Activated T-cell treated with anti-CD3 and anti-CD28 coated beads, Interleukin-2, amount 50 U/mL, for 72 hours (primary cell): ENCODE results near the gene SSUH2. TPM values are rescaled to one million over a fixed set of nuclear protein-coding genes. Genes with fewer than 3 reads are reported as not detected.

Source experiments
- ATAC-seq, 2 donors: fragments of 150-1000 bp; cut with Tn5 transposase; replicated peaks in 1 of 2; 2 replicates each; pipeline ENCODE4 v1.10.0; 2021; ENCODE audit warnings: moderate library complexity in 2 of 2, mild to moderate bottlenecking in 1 of 2
- DNase-seq, 2 donors: peaks; one replicate each; pipeline ENCODE4 v3.0.0; 2021 to 2022; ENCODE audit warnings: mixed read lengths in 1 of 2
- H3K27ac Mint-ChIP-seq: one replicate; pipeline ENCODE4 v1.8.0; 2022; ENCODE audit warnings: mild to moderate bottlenecking, moderate library complexity, mixed read lengths
- H3K27me3 Mint-ChIP-seq: one replicate; pipeline ENCODE4 v1.8.0; 2022; ENCODE audit warnings: low read depth, mixed read lengths
- H3K36me3 Mint-ChIP-seq, 2 donors: one replicate each; pipeline ENCODE4 v1.8.0; 2022; ENCODE audit warnings: mixed read lengths in 2 of 2, mild to moderate bottlenecking in 1 of 2; ENCODE audit not compliant: insufficient read depth in 2 of 2
- H3K4me1 Mint-ChIP-seq: one replicate; pipeline ENCODE4 v1.8.0; 2022; ENCODE audit warnings: low read depth, mixed read lengths
- H3K4me3 Mint-ChIP-seq, 2 donors: one replicate each; pipeline ENCODE4 v1.8.0; 2022; ENCODE audit warnings: mild to moderate bottlenecking in 2 of 2, mixed read lengths in 2 of 2, moderate library complexity in 2 of 2
- H3K9me3 Mint-ChIP-seq, 2 donors: one replicate each; pipeline ENCODE4 v1.8.0; 2022; ENCODE audit warnings: mixed read lengths in 2 of 2
- total RNA-seq, 2 donors: library from RNA; stranded (reverse); gene quantifications; one replicate each; pipeline ENCODE4 v1.2.3, GENCODE V29; 2022

SSUH2 gene
- total RNA-seq, 2 donors from 2014 or later, result 0.31 to 0.49 TPM

- no peaks in the 10 kb centered on the region for H3K9me3 Mint-ChIP-seq
- H3K27me3 Mint-ChIP-seq, result no peaks in the 10 kb centered on the region
- H3K4me1 Mint-ChIP-seq, result no peaks in the 10 kb centered on the region
- H3K36me3 Mint-ChIP-seq, result no peaks in the 10 kb centered on the region
- H3K27ac Mint-ChIP-seq, result no peak overlapping the region
- no peak for ATAC-seq
- no peak for DNase-seq
- H3K4me3 Mint-ChIP-seq, result no peak overlapping the region
These were observed 36.4 kb downstream of the SSUH2 start for GRCh38 chr3:8608041-8608790.

- Mint-ChIP-seq H3K4me3 (no peak overlapping the region), H3K27me3 (no peaks in the 10 kb centered on the region), H3K9me3 (no peaks in the 10 kb centered on the region), H3K4me1 (no peaks in the 10 kb centered on the region), H3K36me3 (no peaks in the 10 kb centered on the region), H3K27ac (no peak overlapping the region)
- ATAC-seq, result no peak
- no peak for DNase-seq
These were observed 37.2 kb downstream of the SSUH2 start for GRCh38 chr3:8607234-8608040.

GRCh38 chr3:8606701-8607231, 37.8 kb downstream of the SSUH2 start:
- no peak for ATAC-seq

GRCh38 chr3:8604988-8605387, 39.6 kb downstream of the SSUH2 start:
- DNase-seq (no peak), ATAC-seq (no peak)
- no peak overlapping the region for H3K27ac Mint-ChIP-seq
- no peaks in the 10 kb centered on the region for H3K4me1 Mint-ChIP-seq
- no peak overlapping the region for H3K4me3 Mint-ChIP-seq
- H3K9me3 Mint-ChIP-seq, result no peaks in the 10 kb centered on the region
- no peaks in the 10 kb centered on the region for H3K36me3 Mint-ChIP-seq
- H3K27me3 Mint-ChIP-seq, result no peaks in the 10 kb centered on the region

More at GRCh38 chr3:8606701-8607231, 37.8 kb downstream of the SSUH2 start:
- Mint-ChIP-seq H3K27ac (no peak overlapping the region), H3K4me1 (no peaks in the 10 kb centered on the region), H3K36me3 (no peaks in the 10 kb centered on the region), H3K9me3 (no peaks in the 10 kb centered on the region), H3K27me3 (no peaks in the 10 kb centered on the region), H3K4me3 (no peak overlapping the region)
- DNase-seq, result no peak

- no peaks in the 10 kb centered on the region for H3K36me3 Mint-ChIP-seq
These were observed 40.6 kb downstream of the SSUH2 start for GRCh38 chr3:8604006-8604405.

GRCh38 chr3:8603115-8603710, 41.4 kb downstream of the SSUH2 start:
- ATAC-seq, result no peak
- H3K9me3 Mint-ChIP-seq, result no peaks in the 10 kb centered on the region
- no peak overlapping the region for H3K4me3 Mint-ChIP-seq
- H3K27me3 Mint-ChIP-seq, result no peaks in the 10 kb centered on the region
- H3K4me1 Mint-ChIP-seq, result no peaks in the 10 kb centered on the region
- no peak overlapping the region for H3K27ac Mint-ChIP-seq
- no peak for DNase-seq
- no peaks in the 10 kb centered on the region for H3K36me3 Mint-ChIP-seq

More at GRCh38 chr3:8604006-8604405, 40.6 kb downstream of the SSUH2 start:
- H3K27ac Mint-ChIP-seq, result no peak overlapping the region
- no peak overlapping the region for H3K4me3 Mint-ChIP-seq
- ATAC-seq (no peak), DNase-seq (no peak)
- no peaks in the 10 kb centered on the region for H3K27me3 Mint-ChIP-seq
- H3K4me1 Mint-ChIP-seq, result no peaks in the 10 kb centered on the region
- H3K9me3 Mint-ChIP-seq, result no peaks in the 10 kb centered on the region

- ATAC-seq (no peak), DNase-seq (no peak)
- Mint-ChIP-seq H3K27me3 (no peaks in the 10 kb centered on the region), H3K4me1 (no peaks in the 10 kb centered on the region), H3K4me3 (no peak overlapping the region), H3K9me3 (no peaks in the 10 kb centered on the region), H3K36me3 (no peaks in the 10 kb centered on the region), H3K27ac (no peak overlapping the region)
These were observed 44.1 kb downstream of the SSUH2 start for GRCh38 chr3:8600457-8600856.

- no peaks in the 10 kb centered on the region for H3K36me3 Mint-ChIP-seq
- H3K27me3 Mint-ChIP-seq, result no peaks in the 10 kb centered on the region
- no peaks in the 10 kb centered on the region for H3K4me1 Mint-ChIP-seq
- ATAC-seq (no peak), DNase-seq (no peak)
- no peak overlapping the region for H3K27ac Mint-ChIP-seq
- no peaks in the 10 kb centered on the region for H3K9me3 Mint-ChIP-seq
- H3K4me3 Mint-ChIP-seq, result no peak overlapping the region
These were observed 45.5 kb downstream of the SSUH2 start for GRCh38 chr3:8599146-8599545.

GRCh38 chr3:8597219-8597853, 47.3 kb downstream of the SSUH2 start:
- Mint-ChIP-seq H3K27ac (no peak overlapping the region), H3K9me3 (no peaks in the 10 kb centered on the region), H3K4me3 (no peak overlapping the region), H3K4me1 (no peaks in the 10 kb centered on the region), H3K36me3 (no peaks in the 10 kb centered on the region), H3K27me3 (no peaks in the 10 kb centered on the region)
- DNase-seq (no peak), ATAC-seq (no peak)

- no peak overlapping the region for H3K27ac Mint-ChIP-seq
- H3K4me3 Mint-ChIP-seq, result no peak overlapping the region
- ATAC-seq (no peak), DNase-seq (no peak)
- H3K27me3 Mint-ChIP-seq, result no peaks in the 10 kb centered on the region
- H3K4me1 Mint-ChIP-seq, result no peaks in the 10 kb centered on the region
- no peaks in the 10 kb centered on the region for H3K36me3 Mint-ChIP-seq
- H3K9me3 Mint-ChIP-seq, result no peaks in the 10 kb centered on the region
These were observed 48.0 kb downstream of the SSUH2 start for GRCh38 chr3:8596321-8597218.

GRCh38 chr3:8595695-8596115, 48.9 kb downstream of the SSUH2 start:
- Mint-ChIP-seq H3K27me3 (no peaks in the 10 kb centered on the region), H3K36me3 (no peaks in the 10 kb centered on the region), H3K9me3 (no peaks in the 10 kb centered on the region), H3K4me3 (no peak overlapping the region), H3K4me1 (no peaks in the 10 kb centered on the region), H3K27ac (no peak overlapping the region)
- ATAC-seq (no peak), DNase-seq (no peak)

GRCh38 chr3:8595252-8595651, 49.3 kb downstream of the SSUH2 start:
- no peak for DNase-seq
- no peaks in the 10 kb centered on the region for H3K4me1 Mint-ChIP-seq
- no peaks in the 10 kb centered on the region for H3K36me3 Mint-ChIP-seq
- no peaks in the 10 kb centered on the region for H3K9me3 Mint-ChIP-seq
- no peak for ATAC-seq
- H3K27ac Mint-ChIP-seq, result no peak overlapping the region
- H3K27me3 Mint-ChIP-seq, result no peaks in the 10 kb centered on the region
- no peak overlapping the region for H3K4me3 Mint-ChIP-seq
